HUDEP-2 (cell line): ENCODE data around the gene KRT86.
"Not testable (repeated sequence)": the region's sequence is repeated elsewhere in the genome, so short reads cannot be mapped to it uniquely, and the experiment has no call there.

Experiments used
- DNase-seq, 76 experiments: peaks; one replicate each; lab custom pipeline; 2025; ENCODE audit not compliant: unreplicated experiment in 76 of 76; lab: John Stamatoyannopoulos, UW

The KRT86 gene

DNA sequence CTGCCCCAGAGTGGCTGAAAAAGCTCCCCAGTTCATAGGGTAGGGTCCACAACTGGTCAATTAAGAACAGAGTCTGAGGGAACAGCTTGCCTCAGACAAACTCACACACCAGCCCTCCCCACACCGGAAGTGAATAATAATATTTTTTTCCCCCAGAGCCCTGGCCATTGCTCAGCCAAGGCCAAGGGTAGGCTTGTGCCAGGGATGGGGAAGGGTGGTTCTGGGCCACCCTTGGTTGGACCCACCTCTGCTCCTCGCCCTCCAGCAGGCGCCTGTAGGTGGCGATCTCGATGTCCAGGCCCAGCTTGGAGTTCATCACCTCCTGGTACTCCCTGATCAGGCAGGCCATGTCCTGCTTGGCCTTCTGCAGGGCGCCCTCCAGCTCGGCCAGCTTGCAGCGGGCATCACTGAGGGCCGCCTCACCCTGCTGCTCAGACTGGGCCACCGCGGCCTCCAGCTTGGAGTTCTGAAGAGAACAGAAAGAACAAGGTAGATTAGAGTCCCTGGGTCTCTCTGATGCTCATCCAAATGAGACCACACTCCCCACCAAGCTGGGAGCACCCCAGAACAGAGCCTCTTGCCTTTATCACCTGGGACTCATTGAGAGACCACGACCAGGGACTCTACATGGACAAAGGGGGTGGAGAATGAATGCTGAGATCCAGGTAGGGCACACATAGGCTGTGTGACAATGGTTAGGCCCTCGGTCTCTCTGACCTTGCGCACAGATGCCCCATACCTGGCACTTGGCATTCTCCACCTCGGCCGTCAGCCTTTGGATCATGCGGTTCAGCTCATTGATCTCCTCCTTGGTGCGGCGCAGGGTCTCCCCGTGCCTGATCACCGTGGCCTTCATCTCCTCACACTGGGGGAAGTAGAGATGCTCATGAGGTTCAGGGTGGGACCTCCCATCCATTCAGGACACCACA, 12.7 kb downstream of the KRT86 start:
- not testable (repeated sequence) for DNase-seq

DNA sequence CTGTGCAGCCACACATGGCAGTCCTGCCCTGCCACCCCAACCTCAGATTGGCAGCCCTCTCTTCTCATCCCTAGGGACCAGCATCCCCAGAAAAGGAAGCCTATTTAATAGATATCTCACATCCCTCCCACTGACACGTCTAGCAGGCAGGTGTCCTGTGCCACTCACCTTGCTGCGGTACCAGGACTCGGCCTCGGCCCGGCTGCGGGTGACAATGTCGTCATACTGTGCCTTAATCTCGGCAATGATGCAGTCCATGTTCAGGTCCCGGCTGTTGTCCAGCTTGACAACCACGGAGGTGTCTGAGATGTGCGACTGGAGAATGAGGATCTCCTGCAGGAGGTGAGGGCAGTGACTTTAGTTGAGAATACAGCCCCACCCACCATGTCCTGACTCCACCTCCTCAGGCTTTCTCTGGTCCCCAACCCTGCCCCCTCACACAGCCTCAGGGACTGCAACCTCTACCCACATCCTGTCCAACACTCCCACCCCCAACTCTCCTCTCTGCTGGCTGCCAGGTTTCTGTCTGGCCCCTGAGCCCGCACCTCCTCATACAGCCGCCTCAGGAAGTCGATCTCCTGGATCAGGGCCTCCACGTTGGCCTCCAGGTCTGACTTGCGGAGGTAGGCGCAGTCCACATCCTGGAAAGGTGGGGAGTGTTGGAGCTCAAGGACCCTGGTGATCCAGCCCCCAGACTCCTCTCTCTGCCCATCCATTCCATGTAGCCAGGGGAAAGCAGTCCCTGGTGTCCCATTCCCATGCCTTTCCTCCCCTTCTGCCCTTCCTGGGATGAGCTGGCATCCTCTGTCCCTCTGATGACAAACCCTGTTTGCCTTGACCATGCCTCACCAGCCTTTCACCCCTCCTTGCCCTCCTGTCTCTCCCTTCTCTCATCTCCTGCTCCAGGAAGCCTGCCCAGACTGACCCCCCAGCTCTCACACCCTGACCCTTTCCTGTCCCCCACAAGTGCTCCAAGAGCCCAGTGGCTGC, 13.7 kb downstream of the KRT86 start:
- not testable (repeated sequence) for DNase-seq

GRCh38 chr12:52290483-52291134, 16.2 kb downstream of the KRT86 start:
- not testable (repeated sequence) for DNase-seq

- DNase-seq, result no peak
These were observed 17.0 kb downstream of the KRT86 start, which contains the start of gene KRT81 for GRCh38 chr12:52291267-52291935. TSS of gene KRT81 (minus strand) at chr12:52291534. CDS start at chr12:52291465, 69 bp downstream.

DNA sequence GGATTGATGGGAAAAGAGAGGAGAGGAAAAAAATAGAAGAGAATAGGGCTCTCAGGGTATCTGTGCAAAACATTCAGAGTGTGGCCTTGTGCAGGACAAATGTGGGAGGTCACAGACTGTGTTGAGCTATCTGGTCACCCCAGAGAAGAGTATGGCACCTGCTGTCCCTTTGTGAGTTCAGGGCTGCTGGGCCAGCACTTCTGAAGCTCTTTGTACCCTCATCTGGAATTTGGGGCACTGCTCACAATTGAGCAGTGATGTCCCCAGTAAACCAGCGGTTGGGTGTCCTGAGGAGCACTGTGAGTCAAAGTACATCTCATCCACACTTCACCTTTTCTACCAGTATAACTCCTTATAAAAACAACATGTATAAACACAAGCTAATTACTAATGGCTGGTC, 19.5 kb downstream of the KRT86 start:
- no peak for DNase-seq

- no peak for DNase-seq
These were observed 20.4 kb downstream of the KRT86 start for GRCh38 chr12:52294803-52295202.

DNA sequence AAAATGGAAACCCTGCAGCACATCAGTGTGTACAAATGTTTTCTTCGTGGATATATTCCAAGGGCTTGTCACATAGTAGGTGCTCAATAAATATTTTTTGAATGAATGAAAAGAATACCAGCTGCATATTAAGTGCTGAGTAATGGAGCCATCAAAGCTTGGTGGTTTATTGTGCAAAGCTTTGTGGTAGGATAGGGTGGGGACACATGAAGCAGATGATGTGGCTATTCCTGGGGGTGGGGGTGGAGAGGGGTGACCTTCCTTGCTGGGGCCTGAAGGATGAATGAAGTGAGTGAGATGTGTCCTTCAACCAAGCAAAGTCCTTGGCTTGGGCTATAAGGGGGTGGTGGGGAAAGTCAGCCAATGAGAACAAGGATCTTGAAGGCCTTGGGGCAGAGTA, 21.2 kb downstream of the KRT86 start:
- no peak for DNase-seq

DNA sequence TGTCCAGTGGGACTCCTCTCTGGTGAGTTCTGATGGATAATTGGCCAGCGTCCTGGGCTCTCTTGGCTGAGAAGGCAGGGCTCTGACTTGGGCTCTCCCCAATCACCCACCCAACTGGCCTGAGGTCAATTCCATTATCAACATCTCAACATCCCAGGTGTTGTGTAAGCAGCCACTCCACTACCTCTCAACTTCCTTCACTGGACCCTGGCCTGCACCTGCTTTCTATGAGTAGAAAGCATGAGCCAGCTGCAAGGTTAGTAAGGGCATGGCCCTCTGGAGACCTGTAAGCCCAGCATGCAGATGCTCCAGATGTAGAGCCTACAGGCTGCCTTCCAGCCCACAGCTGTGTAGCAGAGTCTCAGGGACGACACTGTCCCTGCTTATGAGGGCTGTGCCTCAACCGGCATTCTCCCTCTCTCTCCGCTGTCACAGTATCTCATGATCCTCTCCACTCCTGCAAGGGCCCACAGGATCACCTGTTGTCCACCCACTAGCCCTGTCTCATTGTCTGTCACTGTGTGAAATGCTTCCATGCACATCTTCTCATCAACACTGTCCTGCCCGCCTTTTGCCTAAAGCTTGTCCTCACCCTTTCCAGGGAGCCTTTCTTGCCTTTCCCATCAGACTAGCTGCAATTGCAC, 22.2 kb downstream of the KRT86 start:
- DNase-seq, result no peak

- DNase-seq, result no peak
These were observed 24.3 kb downstream of the KRT86 start for GRCh38 chr12:52298677-52299190.

DNA sequence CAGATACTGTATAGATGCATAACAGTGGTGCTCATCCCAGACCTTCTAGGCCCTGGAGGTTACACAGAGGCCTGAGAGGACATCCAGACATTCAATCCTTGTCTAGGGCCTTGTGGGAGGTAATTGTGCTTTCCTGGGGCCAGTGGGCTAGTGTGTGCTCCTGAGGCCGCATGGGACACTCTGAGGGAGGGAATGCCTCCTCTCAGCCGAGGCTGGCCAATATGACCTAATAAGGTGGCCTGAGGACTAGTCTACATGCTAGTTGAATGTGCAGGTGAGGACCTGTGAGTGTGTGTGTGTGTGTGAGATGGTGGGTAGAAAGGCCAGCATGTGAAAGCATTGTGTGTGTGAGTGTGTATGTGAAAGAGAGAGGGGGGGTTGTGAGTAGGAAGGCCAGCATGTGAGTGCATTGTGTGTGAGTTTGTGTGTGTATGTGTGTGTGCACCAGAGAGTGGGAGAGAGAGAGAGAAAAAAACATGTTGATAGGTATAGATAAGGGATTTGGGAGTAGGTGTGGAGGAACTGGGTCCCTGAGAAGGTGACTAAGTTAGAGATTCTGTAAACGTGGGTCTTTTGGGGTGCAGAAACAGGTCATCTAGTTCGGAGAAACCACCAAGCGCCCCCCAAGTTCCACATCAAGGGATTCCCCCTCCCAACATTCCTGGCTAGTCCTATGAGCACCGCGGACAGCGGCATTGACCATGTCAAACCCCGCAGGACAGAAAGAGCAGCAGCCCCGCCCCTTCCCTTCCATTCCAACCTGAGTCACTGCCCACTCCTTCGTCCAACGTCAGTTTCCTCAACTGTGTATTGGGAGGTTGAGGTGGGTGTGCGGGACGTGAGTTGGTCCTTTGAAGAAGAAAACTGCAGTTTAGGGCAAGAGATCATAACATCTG, 26.6 kb downstream of the KRT86 start:
- no peak for DNase-seq

DNA sequence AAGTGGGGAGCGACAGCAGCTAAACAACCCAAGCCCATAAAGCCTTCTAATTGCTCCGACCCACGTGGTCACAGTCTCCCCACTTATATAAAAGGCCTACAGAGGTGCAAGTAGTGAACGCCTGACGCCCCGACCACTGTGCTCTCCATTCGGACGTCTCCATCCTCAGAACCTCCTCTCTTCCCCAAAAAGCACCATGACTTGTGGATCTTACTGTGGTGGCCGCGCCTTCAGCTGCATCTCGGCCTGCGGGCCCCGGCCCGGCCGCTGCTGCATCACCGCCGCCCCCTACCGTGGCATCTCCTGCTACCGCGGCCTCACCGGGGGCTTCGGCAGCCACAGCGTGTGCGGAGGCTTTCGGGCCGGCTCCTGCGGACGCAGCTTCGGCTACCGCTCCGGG, 27.3 kb downstream of the KRT86 start:
- not testable (repeated sequence) for DNase-seq

GRCh38 chr12:52302242-52302914, 27.9 kb downstream of the KRT86 start:
- DNase-seq, result not testable (repeated sequence)

GRCh38 chr12:52304941-52305411, 30.5 kb downstream of the KRT86 start:
- DNase-seq, result not testable (repeated sequence)

- DNase-seq, result peak in 1 of 76 experiments; percentile 4
These were observed 31.7 kb downstream of the KRT86 start for GRCh38 chr12:52305921-52306705.

GRCh38 chr12:52306731-52307130, 32.3 kb downstream of the KRT86 start:
- no peak for DNase-seq

DNA sequence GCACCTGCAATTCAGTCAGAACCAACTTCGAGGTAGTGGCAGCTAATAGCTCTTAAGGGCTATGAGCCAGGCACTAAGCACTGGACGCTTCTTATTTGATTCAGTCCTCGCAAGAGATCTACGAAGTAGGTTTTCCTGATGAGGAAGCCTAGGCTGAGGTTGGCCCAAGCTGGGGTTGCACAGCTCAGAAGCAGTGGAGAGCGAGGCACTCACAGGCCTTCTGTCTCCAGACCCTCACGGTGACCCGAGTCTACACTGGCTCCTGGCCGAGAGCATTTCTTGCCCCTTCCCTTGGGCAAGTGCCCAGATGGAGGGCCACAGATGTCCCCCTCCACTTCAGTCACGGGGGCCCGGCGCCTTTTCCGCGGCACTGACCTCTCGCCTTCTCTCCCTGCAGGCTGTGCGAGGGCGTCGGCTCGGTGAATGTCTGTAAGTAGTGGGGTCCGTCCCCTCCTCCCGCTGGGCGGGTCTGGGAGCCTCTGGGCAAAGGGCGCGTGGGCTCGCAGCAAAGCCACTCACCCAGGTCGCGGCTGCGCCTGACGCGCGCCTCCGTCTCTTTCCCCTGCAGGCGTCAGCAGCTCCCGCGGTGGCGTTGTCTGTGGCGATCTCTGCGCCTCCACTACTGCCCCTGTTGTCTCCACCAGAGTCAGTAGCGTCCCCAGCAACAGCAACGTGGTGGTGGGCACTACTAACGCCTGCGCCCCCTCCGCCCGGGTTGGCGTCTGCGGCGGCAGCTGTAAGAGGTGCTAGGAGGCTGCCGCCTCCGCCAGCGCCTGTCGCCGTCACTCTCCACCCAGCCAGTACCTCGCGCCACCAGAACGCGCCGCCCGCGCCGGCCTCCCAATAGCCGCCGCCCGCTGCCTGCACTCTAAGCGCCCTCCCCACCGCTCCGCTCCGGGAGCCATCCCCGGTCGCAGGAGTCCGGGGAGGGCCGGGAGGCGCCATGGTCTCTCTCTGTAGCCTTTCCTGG, 33.7 kb downstream of the KRT86 start:
- peak in 9 of 76 experiments; percentile 1 to 13 (median 6) for DNase-seq
